Ovary (tissue), 3 donors: ENCODE measurements around the gene DOCK4.

Experiments used
- CTCF ChIP-seq, 3 donors: fragments of 450-650 bp in 2 of 3; fragments of 200-600 bp in 1 of 3; IDR thresholded peaks; one replicate each; pipeline versions ENCODE4 v1.5.1 to v1.8.0; 2016 to 2022; ENCODE audit warnings: antibody characterized with exemption in 3 of 3, mild to moderate bottlenecking in 1 of 3
- EP300 ChIP-seq: sonication (generic); formaldehyde crosslinking; IDR thresholded peaks from one replicate; pipeline ENCODE4 v1.6.1; 2017; ENCODE audit warnings: antibody characterized with exemption
- donor health status: DM: no; HTN: no; CAD: no.

GRCh38 chr7:112188257-112188656 is 17.9 kb downstream of the DOCK4 start:
- TF ChIP-seq EP300 (no peak), CTCF (IDR thresholded peaks at IDR 0.05) (no peak)
